H1 (cell line): ENCODE results near the gene CES4A. TPM values are rescaled to one million over a fixed set of nuclear protein-coding genes. Genes with fewer than 3 reads are reported as not detected.

Experiments used
- CTCF ChIA-PET: fragments of 300-600 bp; sonication (Branson Sonifier 250); formaldehyde crosslinking; loops from one replicate; lab custom pipeline; 2021; ENCODE audit not compliant: partially characterized antibody; lab: Charles Lee
- POLR2A ChIA-PET: fragments of 300-600 bp; sonication (Branson Sonifier 250); formaldehyde crosslinking; loops from one replicate; lab custom pipeline; 2021; ENCODE audit warnings: inconsistent platforms; ENCODE audit not compliant: partially characterized antibody; lab: Charles Lee
- DNase-seq, 2 experiments: peaks; one replicate each; pipeline versions ENCODE4 v3.0.0 to v3.0.0-alpha.2; 2010 to 2022; ENCODE audit warnings: low spot score in 2 of 2, low read depth in 1 of 2, mixed read lengths in 1 of 2
- FAIRE-seq: peaks from 2 replicates; lab custom pipeline; 2011; peaks lifted over from hg19 to GRCh38; lab: Jason Lieb, UNC
- H2AFZ ChIP-seq: 2 replicates; pipeline ENCODE4 v1.8.1; 2012; ENCODE audit warnings: low read length, inconsistent platforms
- H2AK5ac ChIP-seq: 2 replicates; pipeline ENCODE4 v1.6.1; 2013; ENCODE audit warnings: low read depth, low read length
- H2BK120ac ChIP-seq: replicated peaks from 2 replicates; pipeline ENCODE3; 2013; ENCODE audit warnings: low read depth, low read length, inconsistent platforms
- H2BK12ac ChIP-seq: 2 replicates; pipeline ENCODE4 v1.6.1; 2013; ENCODE audit warnings: low read depth, low read length
- H2BK15ac ChIP-seq: 2 replicates; pipeline ENCODE4 v1.6.1; 2013; ENCODE audit warnings: low read length
- H2BK20ac ChIP-seq: 2 replicates; pipeline ENCODE4 v1.6.1; 2013; ENCODE audit warnings: low read length
- H2BK5ac ChIP-seq: 2 replicates; pipeline ENCODE4 v1.6.1; 2013; ENCODE audit warnings: low read depth, low read length
- H3K14ac ChIP-seq: 2 replicates; pipeline ENCODE4 v1.6.1; 2013; ENCODE audit warnings: inconsistent platforms; ENCODE audit not compliant: insufficient read length
- H3K18ac ChIP-seq: 2 replicates; pipeline ENCODE4 v1.6.1; 2013; ENCODE audit warnings: low read length; ENCODE audit errors: extremely low read depth
- H3K23ac ChIP-seq: 2 replicates; pipeline ENCODE4 v1.6.1; 2013; ENCODE audit warnings: inconsistent platforms; ENCODE audit not compliant: insufficient read length
- H3K23me2 ChIP-seq: 2 replicates; pipeline ENCODE4 v1.6.1; 2013; ENCODE audit warnings: low read depth, low read length
- H3K27ac ChIP-seq: 2 replicates; pipeline ENCODE4 v1.6.1; 2011; ENCODE audit warnings: low read depth, low read length, inconsistent platforms
- H3K27me3 ChIP-seq, 4 experiments: replicated peaks in 1 of 4; 1 replicate in 1 of 4; 2 replicates in 3 of 4; pipeline versions ENCODE4 v1.6.1 to v1.8.1; 2011 to 2013; ENCODE audit warnings: low read length in 3 of 4, mild to moderate bottlenecking in 3 of 4, inconsistent platforms in 2 of 4, mixed read lengths in 2 of 4, moderate library complexity in 1 of 4; ENCODE audit not compliant: control insufficient read depth in 3 of 4, insufficient read depth in 3 of 4; ENCODE audit errors: extremely low read depth in 1 of 4
- H3K36me3 ChIP-seq, 4 experiments: 2 replicates each; pipeline versions ENCODE4 v1.6.1 to v1.8.1; 2011 to 2013; ENCODE audit warnings: mild to moderate bottlenecking in 4 of 4, low read length in 3 of 4, moderate library complexity in 2 of 4, control low read depth in 1 of 4, inconsistent platforms in 1 of 4; ENCODE audit not compliant: insufficient read depth in 4 of 4, control insufficient read depth in 2 of 4
- H3K4ac ChIP-seq: replicated peaks from 2 replicates; pipeline ENCODE3; 2013; ENCODE audit warnings: low read length, low read depth, mixed read lengths, inconsistent platforms; ENCODE audit not compliant: insufficient read length
- H3K4me1 ChIP-seq, 4 experiments: replicated peaks in 1 of 4; 1 replicate in 1 of 4; 2 replicates in 3 of 4; pipeline versions ENCODE4 v1.6.1 to v1.8.1; 2011 to 2013; ENCODE audit warnings: low read length in 3 of 4, inconsistent platforms in 2 of 4, mixed read lengths in 1 of 4; ENCODE audit not compliant: insufficient read depth in 4 of 4, control insufficient read depth in 3 of 4
- H3K4me2 ChIP-seq, 2 experiments: 2 replicates each; pipeline versions ENCODE4 v1.6.1 to v1.8.1; 2011 to 2013; ENCODE audit warnings: low read depth in 2 of 2, low read length in 2 of 2, control low read depth in 1 of 2, inconsistent platforms in 1 of 2, mild to moderate bottlenecking in 1 of 2; ENCODE audit not compliant: insufficient read depth in 1 of 2
- H3K4me3 ChIP-seq, 4 experiments: fragments of 200-600, 300-600 bp in 1 of 4; sonication (generic), shearing (Covaris generic), sonication (Bioruptor Twin) in 1 of 4; 2 replicates each; pipeline versions ENCODE4 v1.5.1 to v1.8.1; 2011 to 2016; ENCODE audit warnings: low read length in 4 of 4, low read depth in 3 of 4, control low read depth in 2 of 4, inconsistent platforms in 2 of 4, mild to moderate bottlenecking in 2 of 4, mixed read lengths in 1 of 4, moderate library complexity in 1 of 4; ENCODE audit not compliant: insufficient read depth in 2 of 4; ENCODE audit errors: extremely low read depth in 1 of 4
- H3K56ac ChIP-seq: replicated peaks from 2 replicates; pipeline ENCODE3; 2013; ENCODE audit warnings: low read depth, mild to moderate bottlenecking, mixed read lengths, low read length, inconsistent platforms; ENCODE audit not compliant: insufficient read length
- H3K79me1 ChIP-seq: 2 replicates; pipeline ENCODE4 v1.6.1; 2013; ENCODE audit warnings: low read depth, low read length, control low read depth
- H3K79me2 ChIP-seq, 2 experiments: 2 replicates each; pipeline versions ENCODE4 v1.6.1 to v1.8.1; 2012 to 2013; ENCODE audit warnings: low read length in 2 of 2, mild to moderate bottlenecking in 2 of 2, inconsistent platforms in 1 of 2; ENCODE audit not compliant: insufficient read depth in 2 of 2, control insufficient read depth in 1 of 2
- H3K9ac ChIP-seq, 4 experiments: replicated peaks in 1 of 4; 1 replicate in 1 of 4; 2 replicates in 3 of 4; pipeline versions ENCODE4 v1.6.1 to v1.8.1; 2011 to 2013; ENCODE audit warnings: low read depth in 3 of 4, low read length in 3 of 4, control low read depth in 2 of 4, mild to moderate bottlenecking in 2 of 4, moderate library complexity in 2 of 4, inconsistent platforms in 1 of 4; ENCODE audit errors: extremely low read depth in 1 of 4
- H3K9me3 ChIP-seq, 2 experiments: 2 replicates each; pipeline versions ENCODE4 v1.6.1 to v1.8.1; 2012 to 2013; ENCODE audit warnings: mild to moderate bottlenecking in 2 of 2, moderate library complexity in 2 of 2, control low read depth in 1 of 2, inconsistent platforms in 1 of 2, low read depth in 1 of 2, low read length in 1 of 2, mixed read lengths in 1 of 2; ENCODE audit not compliant: insufficient read depth in 2 of 2
- H4K20me1 ChIP-seq, 2 experiments: replicated peaks in 1 of 2; 2 replicates each; pipeline versions ENCODE3 to v1.8.1; 2011 to 2013; ENCODE audit warnings: inconsistent platforms in 2 of 2, low read length in 2 of 2, mild to moderate bottlenecking in 1 of 2; ENCODE audit not compliant: insufficient read depth in 2 of 2, control insufficient read depth in 1 of 2
- H4K5ac ChIP-seq: 2 replicates; pipeline ENCODE4 v1.6.1; 2013; ENCODE audit warnings: low read length, low read depth, mixed read lengths, inconsistent platforms; ENCODE audit not compliant: insufficient read length
- H4K8ac ChIP-seq: 2 replicates; pipeline ENCODE4 v1.8.0; 2013; ENCODE audit warnings: mild to moderate bottlenecking, moderate library complexity, low read length, inconsistent platforms; ENCODE audit not compliant: insufficient read depth; ENCODE audit errors: extremely low read depth
- H4K91ac ChIP-seq: replicated peaks from 2 replicates; pipeline ENCODE3; 2013; ENCODE audit warnings: low read length, mixed read lengths, inconsistent platforms; ENCODE audit not compliant: insufficient read length
- BCL11A ChIP-seq, 2 experiments: IDR thresholded peaks; one replicate each; pipeline ENCODE4 v1.6.1; 2011; ENCODE audit warnings: low read depth in 2 of 2, low read length in 2 of 2, mild to moderate bottlenecking in 2 of 2
- EZH2 ChIP-seq: fragments of 200-600 bp; sonication (generic); IDR thresholded peaks from 2 replicates; pipeline ENCODE4 v1.7.1; 2012; ENCODE audit warnings: low read depth, mild to moderate bottlenecking, moderate library complexity, low read length, inconsistent platforms; ENCODE audit not compliant: severe bottlenecking
- HDAC2 ChIP-seq, 2 experiments: fragments of 300-600 bp in 1 of 2; sonication (generic) in 1 of 2; IDR thresholded peaks; 2 replicates each; pipeline ENCODE4 v1.6.1; 2011 to 2012; ENCODE audit warnings: low read depth in 2 of 2, low read length in 2 of 2, mild to moderate bottlenecking in 2 of 2, moderate library complexity in 2 of 2, borderline replicate concordance in 1 of 2, inconsistent platforms in 1 of 2
- POLR2A ChIP-seq, 2 experiments: IDR thresholded peaks; 1 replicate in 1 of 2; 2 replicates in 1 of 2; pipeline ENCODE4 v1.6.1; 2011; ENCODE audit warnings: low read depth in 2 of 2, low read length in 2 of 2, mild to moderate bottlenecking in 2 of 2; ENCODE audit errors: control extremely low read depth in 1 of 2
- SUZ12 ChIP-seq: fragments of 200-600 bp; sonication (generic); IDR thresholded peaks from 2 replicates; pipeline ENCODE4 v1.6.1; 2012; ENCODE audit warnings: mild to moderate bottlenecking, inconsistent platforms, low read length, moderate library complexity, mixed read lengths
- YY1 ChIP-seq: IDR thresholded peaks from 2 replicates; pipeline ENCODE4 v1.6.1; 2011; ENCODE audit warnings: low read depth, mild to moderate bottlenecking, low read length
- WGBS, 2 experiments: shearing (Covaris generic) in 1 of 2; methylation state at CpG; one replicate each; pipeline versions ENCODE4 v1.1.6 to v1.1.7; 2013 to 2015; ENCODE audit warnings: low lambda C conversion rate in 2 of 2, mixed read lengths in 2 of 2, inconsistent platforms in 1 of 2, low coverage in 1 of 2, missing lambda C conversion rate in 1 of 2; ENCODE audit not compliant: insufficient replicate concordance in 2 of 2, insufficient coverage in 1 of 2, insufficient read length in 1 of 2; ENCODE audit errors: extremely low coverage in 1 of 2, missing lambda C conversion rate in 1 of 2; 5-methylcytosine and 5-hydroxymethylcytosine counted together
- polyA plus RNA-seq, 7 experiments: library from polyadenylated mRNA; depleted of rRNA in 3 of 7; stranded (reverse) in 5 of 7; unstranded in 2 of 7; fragments of >200 nt in 5 of 7; fragments of 200-250 nt in 2 of 7; gene quantifications; 1 replicate in 5 of 7; 2 replicates in 1 of 7; 4 replicates in 1 of 7; pipeline versions ENCODE4 v1.2.1 to v1.2.3, GENCODE V29; 2011 to 2013; ENCODE audit warnings: missing spikeins in 2 of 7, mixed read lengths in 2 of 7
- total RNA-seq: library from RNA; stranded (reverse); fragmentation: NEBNext Ultra II Directional; extraction: Animal tissue kit (Norgen Biotek cat#: 25700); gene quantifications from 2 replicates; pipeline ENCODE4 v1.2.1, GENCODE V29; 2021
- TF ChIP-seq, protein P1 (sequence below): IDR thresholded peaks from 2 replicates; pipeline ENCODE4 v1.6.1; 2012; ENCODE audit warnings: low read length, inconsistent platforms

Gene CES4A
- total and polyA plus RNA-seq, 2 of the 8 experiments (the other 6 are each of a cell fraction or from before 2014, with no cell fraction given), result 0.93 to 1.5 TPM

DNA sequence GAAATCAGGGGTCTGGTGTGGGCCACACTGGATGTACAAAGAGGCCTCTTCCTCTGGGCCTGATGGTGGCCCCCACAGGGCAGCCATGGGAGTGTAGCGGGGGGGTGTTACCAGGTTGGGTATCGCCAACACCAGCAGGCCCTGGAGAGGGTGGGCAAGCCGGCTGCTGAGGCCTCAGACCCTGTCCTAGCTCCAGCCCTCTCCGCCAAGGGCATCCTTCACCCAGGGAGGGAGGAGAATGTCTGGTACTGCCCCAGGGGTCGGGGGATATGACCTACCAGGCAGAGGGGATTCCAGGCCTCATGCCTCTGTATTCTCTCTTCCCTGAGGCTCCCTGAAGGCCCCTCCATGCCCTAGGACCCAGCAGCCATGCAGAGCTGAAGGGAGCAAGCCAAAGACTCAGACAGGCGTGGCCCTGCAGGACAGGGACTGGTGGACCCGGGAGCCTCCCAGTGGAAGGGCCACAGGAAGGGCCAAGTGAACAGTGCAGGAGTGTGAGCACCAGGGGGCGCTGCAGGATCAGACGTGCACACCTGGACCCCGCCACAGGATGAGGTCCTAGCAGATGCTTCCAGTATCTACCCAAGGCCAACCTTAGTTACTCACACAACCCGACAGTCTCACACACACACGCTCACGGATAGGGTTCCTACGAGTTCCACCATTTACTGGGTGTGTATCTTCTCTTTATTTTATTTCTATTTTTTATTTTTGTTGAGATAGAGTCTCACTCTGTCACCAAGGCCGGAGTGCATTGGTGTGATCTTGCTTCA, 10.9 kb upstream of the CES4A start:
- Histone ChIP-seq H2BK20ac (no peak overlapping the region), H2BK5ac (no peak overlapping the region), H3K27me3 (no peaks in the 10 kb centered on the region), H3K79me1 (no peaks in the 10 kb centered on the region), H3K14ac (no peak overlapping the region), H3K23ac (no peak overlapping the region), H2BK120ac (no peak overlapping the region), H3K4me2 (no peak overlapping the region), H2BK12ac (peak overlapping the region; percentile 21; the same call in 1 of the 2 replicates), H2AK5ac (no peak overlapping the region), H3K4ac (no peak overlapping the region), H3K56ac (no peak overlapping the region), H2AFZ (no peak overlapping the region), H3K18ac (no peak overlapping the region), H4K8ac (no peak overlapping the region), H3K4me3 (no peak overlapping the region), H4K5ac (no peak overlapping the region), H2BK15ac (no peak overlapping the region), H3K9me3 (no peaks in the 10 kb centered on the region), H3K4me1 (no peaks in the 10 kb centered on the region; a peak in 1 of 7 replicates), H3K23me2 (no peaks in the 10 kb centered on the region), H3K9ac (no peak overlapping the region), H3K27ac (no peak overlapping the region), H3K36me3 (no peaks in the 10 kb centered on the region), H3K79me2 (no peaks in the 10 kb centered on the region), H4K20me1 (no peaks in the 10 kb centered on the region), H4K91ac (no peak overlapping the region)
- peak; percentile 65 for FAIRE-seq
- ChIA-PET POLR2A (interaction anchor here (1.3 to 1.6 kb wide), 2 partner anchors 35 to 220 kb away, joined by 3 to 6 read pairs; no protein-coding TSS in a partner anchor), CTCF (interaction anchor here (0.6 to 10.2 kb wide), 39 partner anchors 8 to 404 kb away, joined by 3 to 130 read pairs (median 4); partner anchors contain the start of genes B3GNT9, CES3, CES4A and ELMO3)
- 42% methylated on average over 15 of the region's 15 CpGs; no CpG with 5 or more reads in 1 of the 2 experiments for WGBS, 2 experiments
- peak; percentile 56 to 98 for DNase-seq
- TF ChIP-seq POLR2A (IDR thresholded peaks at IDR 0.05; ENCODE audit: control extremely low read depth in 1 of 2, low read depth in 2 of 2, low read length in 2 of 2) (no peak), YY1 (no peak), BCL11A (IDR thresholded peaks at IDR 0.05; ENCODE audit: low read depth in 2 of 2, low read length in 2 of 2) (no peak), HDAC2 (IDR thresholded peaks at IDR 0.05; ENCODE audit: borderline replicate concordance in 1 of 2, low read depth in 2 of 2, low read length in 2 of 2) (no peak), SUZ12 (no peak), EZH2 (no peak)
- TF ChIP-seq, protein P1, sequence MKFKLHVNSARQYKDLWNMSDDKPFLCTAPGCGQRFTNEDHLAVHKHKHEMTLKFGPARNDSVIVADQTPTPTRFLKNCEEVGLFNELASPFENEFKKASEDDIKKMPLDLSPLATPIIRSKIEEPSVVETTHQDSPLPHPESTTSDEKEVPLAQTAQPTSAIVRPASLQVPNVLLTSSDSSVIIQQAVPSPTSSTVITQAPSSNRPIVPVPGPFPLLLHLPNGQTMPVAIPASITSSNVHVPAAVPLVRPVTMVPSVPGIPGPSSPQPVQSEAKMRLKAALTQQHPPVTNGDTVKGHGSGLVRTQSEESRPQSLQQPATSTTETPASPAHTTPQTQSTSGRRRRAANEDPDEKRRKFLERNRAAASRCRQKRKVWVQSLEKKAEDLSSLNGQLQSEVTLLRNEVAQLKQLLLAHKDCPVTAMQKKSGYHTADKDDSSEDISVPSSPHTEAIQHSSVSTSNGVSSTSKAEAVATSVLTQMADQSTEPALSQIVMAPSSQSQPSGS, result no peak
